Kasumi-1 (cell line): ENCODE data around the gene EIF4EBP3.

ENCODE experiments used
- DNase-seq, 2 experiments: peaks; one replicate each; lab custom pipeline; 2025; lab: John Stamatoyannopoulos, UW

Gene EIF4EBP3

GRCh38 chr5:140547508-140548299 is at the start of gene EIF4EBP3:
Gene EIF4EBP3 (plus strand): TSS chr5:140547662. CDS start chr5:140547738, 76 bp downstream.
- DNase-seq, result peak; percentile 93 to 95

GRCh38 chr5:140497897-140498296 is 49.6 kb upstream of the EIF4EBP3 start:
- DNase-seq, result no peak

- no peak for DNase-seq
These were observed 48.9 kb upstream of the EIF4EBP3 start for GRCh38 chr5:140498591-140498990.

- no peak for DNase-seq
These were observed 44.6 kb upstream of the EIF4EBP3 start for GRCh38 chr5:140502834-140503233.

- DNase-seq, result no peak
These were observed 37.6 kb upstream of the EIF4EBP3 start for GRCh38 chr5:140509898-140510297.

GRCh38 chr5:140513124-140513523 is 34.3 kb upstream of the EIF4EBP3 start:
- no peak for DNase-seq

- no peak for DNase-seq
These were observed 23.5 kb upstream of the EIF4EBP3 start for GRCh38 chr5:140524003-140524402.

GRCh38 chr5:140540227-140540626 is 7.2 kb upstream of the EIF4EBP3 start:
- no peak for DNase-seq

GRCh38 chr5:140542972-140543371 is 4.5 kb upstream of the EIF4EBP3 start:
- DNase-seq, result no peak

GRCh38 chr5:140544986-140545385 is 2.5 kb upstream of the EIF4EBP3 start:
- no peak for DNase-seq

- no peak for DNase-seq
These were observed 1.9 kb upstream of the EIF4EBP3 start for GRCh38 chr5:140545606-140546005.

- DNase-seq, result no peak
These were observed 483 bp upstream of the EIF4EBP3 start for GRCh38 chr5:140546851-140547507.

GRCh38 chr5:140548300-140548688 is 832 bp downstream of the EIF4EBP3 start:
- no peak for DNase-seq

- DNase-seq, result no peak
These were observed 1.3 kb downstream of the EIF4EBP3 start for GRCh38 chr5:140548791-140549190.

GRCh38 chr5:140549237-140550144 is 2.0 kb downstream of the EIF4EBP3 start:
- DNase-seq, result peak; percentile 57 to 68

- DNase-seq, result no peak
These were observed 3.0 kb downstream of the EIF4EBP3 start for GRCh38 chr5:140550147-140551079.

- no peak for DNase-seq
These were observed 4.4 kb downstream of the EIF4EBP3 start for GRCh38 chr5:140551872-140552271.

GRCh38 chr5:140553657-140554056 is 6.2 kb downstream of the EIF4EBP3 start:
- peak in 1 of 2 experiments; percentile 13 for DNase-seq

- no peak for DNase-seq
These were observed 7.0 kb downstream of the EIF4EBP3 start for GRCh38 chr5:140554454-140554853.

- DNase-seq, result peak in 1 of 2 experiments; percentile 14
These were observed 8.4 kb downstream of the EIF4EBP3 start for GRCh38 chr5:140555747-140556312.

GRCh38 chr5:140556438-140556837 is 9.0 kb downstream of the EIF4EBP3 start:
- peak in 1 of 2 experiments; percentile 21 for DNase-seq
